Panc1 (cell line): ENCODE data around the gene GRIK4.

Source experiments
- CTCF ChIP-seq: fragments of 450-650 bp; IDR thresholded peaks from 2 replicates; pipeline ENCODE4 v1.5.1; 2017; ENCODE audit warnings: mild to moderate bottlenecking
- POLR2AphosphoS5 ChIP-seq: IDR thresholded peaks from 2 replicates; pipeline ENCODE4 v1.6.1; 2012; ENCODE audit warnings: mild to moderate bottlenecking, low read depth, low read length, moderate library complexity

GRCh38 chr11:120517801-120518291 is 6.3 kb downstream of the GRIK4 start:
- TF ChIP-seq CTCF (no peak), POLR2AphosphoS5 (no peak)
